A673 (cell line): ENCODE data around the gene PCED1B. TPM values are rescaled to one million over a fixed set of nuclear protein-coding genes. Genes with fewer than 3 reads are reported as not detected.

Source experiments
- BruUV-seq: library from RNA; stranded (reverse); fragments of 400-500 nt; replicated peaks from 2 replicates; lab custom pipeline; 2021; lab: Mats Ljungman, UMichigan
- CTCF ChIA-PET: fragments of 300-600 bp; sonication (Branson Sonifier 250); formaldehyde crosslinking; loops from one replicate; lab custom pipeline; 2022; ENCODE audit warnings: antibody characterized with exemption; lab: Charles Lee
- POLR2A ChIA-PET: fragments of 300-600 bp; sonication (Branson Sonifier 250); formaldehyde crosslinking; loops from one replicate; lab custom pipeline; 2022; ENCODE audit warnings: antibody characterized with exemption; ENCODE audit not compliant: low non-redundant PET; lab: Charles Lee
- DNase-seq: peaks from one replicate; pipeline ENCODE4 v3.0.0-alpha.2; 2015; ENCODE audit warnings: low spot score
- H3K27ac ChIP-seq: fragments of 200-600 bp; sonication (generic); 2 replicates; pipeline ENCODE4 v1.5.1; 2016; ENCODE audit warnings: mixed run types, low read depth, mild to moderate bottlenecking, mixed read lengths, antibody characterized with exemption, low read length; ENCODE audit not compliant: poor library complexity, severe bottlenecking
- H3K27me3 ChIP-seq: fragments of 200-600 bp; sonication (generic); replicated peaks from 2 replicates; pipeline ENCODE4 v1.6.1; 2017; ENCODE audit warnings: mixed run types, low read depth, mild to moderate bottlenecking, mixed read lengths, antibody characterized with exemption, low read length; ENCODE audit not compliant: insufficient read depth, poor library complexity
- H3K36me3 ChIP-seq: fragments of 200-600 bp; sonication (generic); 2 replicates; pipeline ENCODE4 v1.6.1; 2016; ENCODE audit warnings: mixed run types, mild to moderate bottlenecking, mixed read lengths, antibody characterized with exemption, low read length; ENCODE audit not compliant: insufficient read depth, poor library complexity, severe bottlenecking
- H3K4me1 ChIP-seq: fragments of 200-600 bp; sonication (generic); 2 replicates; pipeline ENCODE4 v1.6.1; 2017; ENCODE audit warnings: mixed run types, mild to moderate bottlenecking, mixed read lengths, antibody characterized with exemption, low read length; ENCODE audit not compliant: insufficient read depth, poor library complexity, severe bottlenecking
- H3K4me3 ChIP-seq: fragments of 200-600 bp; sonication (generic); 2 replicates; pipeline ENCODE4 v1.5.1; 2016; ENCODE audit warnings: low read depth, mixed run types, mild to moderate bottlenecking, mixed read lengths, low read length; ENCODE audit not compliant: poor library complexity, severe bottlenecking
- H3K9me3 ChIP-seq: fragments of 200-600 bp; sonication (generic); 2 replicates; pipeline ENCODE4 v1.6.1; 2016; ENCODE audit warnings: mixed run types, low read depth, mild to moderate bottlenecking, mixed read lengths, antibody characterized with exemption, low read length; ENCODE audit not compliant: poor library complexity, severe bottlenecking
- EZH2 ChIP-seq: fragments of 200-600 bp; sonication (generic); IDR thresholded peaks from 2 replicates; pipeline ENCODE4 v1.6.1; 2017; ENCODE audit warnings: borderline replicate concordance, low read depth, mild to moderate bottlenecking, mixed read lengths, antibody characterized with exemption, low read length; ENCODE audit not compliant: poor library complexity, severe bottlenecking
- intact Hi-C: fragments of 100-400 bp; cut with micrococcal nuclease; formaldehyde crosslinking; loops from one replicate; pipeline ENCODE4 v1.10.0; 2022; ENCODE audit not compliant: unreplicated experiment
- total RNA-seq: library from RNA; stranded (reverse); gene quantifications from 2 replicates; pipeline ENCODE4 v1.2.3, GENCODE V29; 2021
- TF ChIP-seq, protein P1 (sequence below): fragments of 300-800, 200-600 bp; sonication (generic); conservative IDR thresholded peaks from 2 replicates; pipeline ENCODE4 v1.5.1; 2017; ENCODE audit warnings: low read depth, mild to moderate bottlenecking, antibody characterized with exemption, low read length, moderate library complexity, mixed read lengths

The PCED1B gene
- total RNA-seq, 1 experiment from 2014 or later, result 3.1 TPM

DNA sequence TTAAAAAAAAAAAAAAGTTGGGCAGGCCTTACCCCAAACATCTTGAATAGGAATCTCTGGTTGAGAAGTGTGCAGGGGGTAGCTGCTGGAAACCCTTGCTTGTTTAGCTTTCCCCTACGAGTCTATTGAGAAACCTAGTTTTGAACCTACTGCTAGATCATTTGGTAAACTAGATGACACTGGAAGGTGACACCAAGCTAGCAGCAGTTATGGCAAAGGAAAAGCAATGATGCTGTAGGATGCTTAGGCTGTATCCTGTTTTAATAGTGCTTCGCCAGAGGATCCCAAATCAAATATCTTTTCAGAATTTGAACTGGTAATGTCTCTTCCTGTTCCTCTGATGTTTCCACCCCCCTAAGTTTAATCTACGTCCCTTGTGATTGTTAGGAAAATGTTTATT lies 5.5 kb upstream of the PCED1B start:
- Histone ChIP-seq H3K36me3 (no peaks in the 10 kb centered on the region), H3K4me3 (no peak overlapping the region), H3K4me1 (peaks cover 42% of the 10 kb centered on the region), H3K9me3 (no peaks in the 10 kb centered on the region), H3K27me3 (no peaks in the 10 kb centered on the region), H3K27ac (no peak overlapping the region)
- BruUV-seq, result no TSS peak
- intact Hi-C loops, result loop anchor here (5.0 kb wide), 1 partner anchor 42 kb away; no protein-coding TSS in a partner anchor
- TF ChIP-seq, protein P1, sequence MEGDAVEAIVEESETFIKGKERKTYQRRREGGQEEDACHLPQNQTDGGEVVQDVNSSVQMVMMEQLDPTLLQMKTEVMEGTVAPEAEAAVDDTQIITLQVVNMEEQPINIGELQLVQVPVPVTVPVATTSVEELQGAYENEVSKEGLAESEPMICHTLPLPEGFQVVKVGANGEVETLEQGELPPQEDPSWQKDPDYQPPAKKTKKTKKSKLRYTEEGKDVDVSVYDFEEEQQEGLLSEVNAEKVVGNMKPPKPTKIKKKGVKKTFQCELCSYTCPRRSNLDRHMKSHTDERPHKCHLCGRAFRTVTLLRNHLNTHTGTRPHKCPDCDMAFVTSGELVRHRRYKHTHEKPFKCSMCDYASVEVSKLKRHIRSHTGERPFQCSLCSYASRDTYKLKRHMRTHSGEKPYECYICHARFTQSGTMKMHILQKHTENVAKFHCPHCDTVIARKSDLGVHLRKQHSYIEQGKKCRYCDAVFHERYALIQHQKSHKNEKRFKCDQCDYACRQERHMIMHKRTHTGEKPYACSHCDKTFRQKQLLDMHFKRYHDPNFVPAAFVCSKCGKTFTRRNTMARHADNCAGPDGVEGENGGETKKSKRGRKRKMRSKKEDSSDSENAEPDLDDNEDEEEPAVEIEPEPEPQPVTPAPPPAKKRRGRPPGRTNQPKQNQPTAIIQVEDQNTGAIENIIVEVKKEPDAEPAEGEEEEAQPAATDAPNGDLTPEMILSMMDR, result no peak
- TF ChIP-seq EZH2, result no peak
- ChIA-PET POLR2A (no interaction called here), CTCF (interaction anchor here (0.6 to 0.7 kb wide), 2 partner anchors 168 to 517 kb away, joined by 3 read pairs; no protein-coding TSS in a partner anchor)
- DNase-seq, result no peak

- H3K4me1 ChIP-seq, result peaks cover 35% of the 10 kb centered on the region
- DNase-seq, result no peak
- intact Hi-C loops, result loop anchor here (5.0 kb wide), 3 partner anchors 42 to 323 kb away; no protein-coding TSS in a partner anchor
- POLR2A ChIA-PET, result interaction anchor here (0.6 kb wide), 1 partner anchor 9 kb away, joined by 3 read pairs; no protein-coding TSS in a partner anchor
- H3K4me3 ChIP-seq, result no peak overlapping the region
- CTCF ChIA-PET, result no interaction called here
- H3K27me3 ChIP-seq, result no peaks in the 10 kb centered on the region
- H3K36me3 ChIP-seq, result no peaks in the 10 kb centered on the region
- TF ChIP-seq, protein P1, result no peak
- TF ChIP-seq EZH2, result no peak
- H3K27ac ChIP-seq, result no peak overlapping the region
- no TSS peak for BruUV-seq
- H3K9me3 ChIP-seq, result no peaks in the 10 kb centered on the region
Measured at GRCh38 chr12:47074757-47075156, 4.7 kb upstream of the PCED1B start.

GRCh38 chr12:47075192-47076084 lies 4.0 kb upstream of the PCED1B start:
- Histone ChIP-seq H3K36me3 (no peaks in the 10 kb centered on the region), H3K4me3 (no peak overlapping the region), H3K9me3 (no peaks in the 10 kb centered on the region), H3K27ac (no peak overlapping the region), H3K4me1 (peaks cover 28% of the 10 kb centered on the region), H3K27me3 (no peaks in the 10 kb centered on the region)
- intact Hi-C loops, result loop anchor here (5.0 kb wide), 2 partner anchors 232 to 322 kb away; no protein-coding TSS in a partner anchor
- no TSS peak for BruUV-seq
- ChIA-PET POLR2A (no interaction called here), CTCF (interaction anchor here (0.6 kb wide), 1 partner anchor 950 kb away, joined by 3 read pairs; no protein-coding TSS in a partner anchor)
- TF ChIP-seq, protein P1, result no peak
- TF ChIP-seq EZH2, result no peak
- DNase-seq, result no peak
